ENCODE measurements around the gene KCNQ1. TPM values are rescaled to one million over a fixed set of nuclear protein-coding genes. Genes with fewer than 3 reads are reported as not detected.
A peak's percentile ranks its signal among the peaks of the same experiment; 100 is the strongest.

KCNQ1 gene
- polyA plus RNA-seq, 1 donor (not counting 4 experiments of a cell fraction or from before 2014, with no cell fraction given), result not detected

- H3K36me3 ChIP-seq (ENCODE audit: control insufficient read depth in 2 of 2, extremely low read depth in 1 of 2, insufficient read depth in 2 of 2, low read length in 2 of 2), result no peaks in the 10 kb centered on the region
- no peak overlapping the region for H3K4me3 ChIP-seq (ENCODE audit: control insufficient read depth in 2 of 3, extremely low read depth in 1 of 3, insufficient read depth in 2 of 3, low read depth in 1 of 3, low read length in 3 of 3)
- H3K27me3 ChIP-seq (ENCODE audit: control insufficient read depth, extremely low read depth, insufficient read depth, low read length), result peaks cover 53% of the 10 kb centered on the region
- no peak overlapping the region for H3K9ac ChIP-seq (ENCODE audit: control insufficient read depth, extremely low read depth, insufficient read depth, low read length)
- TF ChIP-seq EZH2 (IDR thresholded peaks at IDR 0.05; ENCODE audit: low read length), result peak; percentile 52
- TF ChIP-seq, protein P1, sequence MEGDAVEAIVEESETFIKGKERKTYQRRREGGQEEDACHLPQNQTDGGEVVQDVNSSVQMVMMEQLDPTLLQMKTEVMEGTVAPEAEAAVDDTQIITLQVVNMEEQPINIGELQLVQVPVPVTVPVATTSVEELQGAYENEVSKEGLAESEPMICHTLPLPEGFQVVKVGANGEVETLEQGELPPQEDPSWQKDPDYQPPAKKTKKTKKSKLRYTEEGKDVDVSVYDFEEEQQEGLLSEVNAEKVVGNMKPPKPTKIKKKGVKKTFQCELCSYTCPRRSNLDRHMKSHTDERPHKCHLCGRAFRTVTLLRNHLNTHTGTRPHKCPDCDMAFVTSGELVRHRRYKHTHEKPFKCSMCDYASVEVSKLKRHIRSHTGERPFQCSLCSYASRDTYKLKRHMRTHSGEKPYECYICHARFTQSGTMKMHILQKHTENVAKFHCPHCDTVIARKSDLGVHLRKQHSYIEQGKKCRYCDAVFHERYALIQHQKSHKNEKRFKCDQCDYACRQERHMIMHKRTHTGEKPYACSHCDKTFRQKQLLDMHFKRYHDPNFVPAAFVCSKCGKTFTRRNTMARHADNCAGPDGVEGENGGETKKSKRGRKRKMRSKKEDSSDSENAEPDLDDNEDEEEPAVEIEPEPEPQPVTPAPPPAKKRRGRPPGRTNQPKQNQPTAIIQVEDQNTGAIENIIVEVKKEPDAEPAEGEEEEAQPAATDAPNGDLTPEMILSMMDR (optimal IDR thresholded peaks at IDR 0.05 in 1 of 3, IDR thresholded peaks at IDR 0.05 in 1 of 3, conservative IDR thresholded peaks at IDR 0.05 in 1 of 3; ENCODE audit: extremely low read depth in 1 of 3, insufficient read depth in 2 of 3, low read length in 3 of 3), result no peak
- dilution Hi-C loops (cut with MboI; ENCODE audit: extremely low pct_ligation_motif_present, low sequenced_read_pairs), result no loop called here
- H3K9me3 ChIP-seq (ENCODE audit: control insufficient read depth, low read depth, low read length), result no peaks in the 10 kb centered on the region
- H3K27ac ChIP-seq (ENCODE audit: control insufficient read depth, insufficient read depth, low read length), result no peak overlapping the region
- H3K9me1 ChIP-seq (ENCODE audit: control insufficient read depth, extremely low read depth, insufficient read depth, low read length), result no peaks in the 10 kb centered on the region
- H3K4me1 ChIP-seq (ENCODE audit: control insufficient read depth, extremely low read depth, insufficient read depth, low read length), result no peaks in the 10 kb centered on the region
- no peak for DNase-seq (ENCODE audit: low read depth, low spot score)
- H3K79me2 ChIP-seq (ENCODE audit: control insufficient read depth, insufficient read depth, low read length), result no peaks in the 10 kb centered on the region
- H3K4me2 ChIP-seq (ENCODE audit: control insufficient read depth, extremely low read depth, insufficient read depth, low read depth, low read length), result no peak overlapping the region
- no peak for FAIRE-seq
- H2AFZ ChIP-seq (ENCODE audit: control insufficient read depth, low read length), result no peak overlapping the region
- no peaks in the 10 kb centered on the region for H4K20me1 ChIP-seq (ENCODE audit: control insufficient read depth, extremely low read depth, insufficient read depth, low read length)
Observed at GRCh38 chr11:2869561-2870427, 425.0 kb downstream of the KCNQ1 start.

- Histone ChIP-seq H3K4me2 (ENCODE audit: control insufficient read depth, extremely low read depth, insufficient read depth, low read depth, low read length) (no peak overlapping the region), H4K20me1 (ENCODE audit: control insufficient read depth, extremely low read depth, insufficient read depth, low read length) (no peaks in the 10 kb centered on the region), H3K36me3 (ENCODE audit: control insufficient read depth in 2 of 2, extremely low read depth in 1 of 2, insufficient read depth in 2 of 2, low read length in 2 of 2) (no peaks in the 10 kb centered on the region), H2AFZ (ENCODE audit: control insufficient read depth, low read length) (no peak overlapping the region), H3K9ac (ENCODE audit: control insufficient read depth, extremely low read depth, insufficient read depth, low read length) (no peak overlapping the region), H3K27me3 (ENCODE audit: control insufficient read depth, extremely low read depth, insufficient read depth, low read length) (peaks cover 50% of the 10 kb centered on the region), H3K9me3 (ENCODE audit: control insufficient read depth, low read depth, low read length) (no peaks in the 10 kb centered on the region), H3K4me3 (ENCODE audit: control insufficient read depth in 2 of 3, extremely low read depth in 1 of 3, insufficient read depth in 2 of 3, low read depth in 1 of 3, low read length in 3 of 3) (no peak overlapping the region), H3K27ac (ENCODE audit: control insufficient read depth, insufficient read depth, low read length) (no peak overlapping the region), H3K4me1 (ENCODE audit: control insufficient read depth, extremely low read depth, insufficient read depth, low read length) (no peaks in the 10 kb centered on the region), H3K9me1 (ENCODE audit: control insufficient read depth, extremely low read depth, insufficient read depth, low read length) (no peaks in the 10 kb centered on the region), H3K79me2 (ENCODE audit: control insufficient read depth, insufficient read depth, low read length) (no peaks in the 10 kb centered on the region)
- no peak for DNase-seq (ENCODE audit: low read depth, low spot score)
- FAIRE-seq, result no peak
- dilution Hi-C loops (cut with MboI; ENCODE audit: extremely low pct_ligation_motif_present, low sequenced_read_pairs), result no loop called here
- TF ChIP-seq, protein P1 (optimal IDR thresholded peaks at IDR 0.05 in 1 of 3, IDR thresholded peaks at IDR 0.05 in 1 of 3, conservative IDR thresholded peaks at IDR 0.05 in 1 of 3; ENCODE audit: extremely low read depth in 1 of 3, insufficient read depth in 2 of 3, low read length in 3 of 3), result no peak
- no peak for TF ChIP-seq EZH2 (IDR thresholded peaks at IDR 0.05; ENCODE audit: low read length)
Observed at GRCh38 chr11:2870460-2870859, 425.7 kb downstream of the KCNQ1 start.

All from keratinocyte (primary cell).